SK-N-MC (cell line): Measurements from ENCODE around the gene CLCN7.
"Not testable (repeated sequence)": the region's sequence is repeated elsewhere in the genome, so short reads cannot be mapped to it uniquely, and the experiment has no call there.

ENCODE experiments used
- DNase-seq: peaks from one replicate; pipeline ENCODE4 v3.0.0-alpha.2; 2011; ENCODE audit warnings: low read depth, low spot score
- H3K27ac ChIP-seq: fragments of 200-600 bp; sonication (generic); 2 replicates; pipeline ENCODE4 v1.5.1; 2016; ENCODE audit warnings: mixed run types
- H3K36me3 ChIP-seq: fragments of 200-600 bp; sonication (generic); 2 replicates; pipeline ENCODE4 v1.6.1; 2017; ENCODE audit warnings: antibody characterized with exemption, low read length, mixed read lengths; ENCODE audit not compliant: insufficient read depth
- H3K4me3 ChIP-seq: fragments of 200-600 bp; sonication (generic); 2 replicates; pipeline ENCODE4 v1.5.1; 2016
- H3K9ac ChIP-seq: fragments of 200-600 bp; sonication (generic); 2 replicates; pipeline ENCODE4 v1.8.0; 2017; ENCODE audit warnings: mixed run types, mixed read lengths; ENCODE audit not compliant: insufficient read length
- H3K9me3 ChIP-seq: fragments of 200-600 bp; sonication (generic); 2 replicates; pipeline ENCODE4 v1.6.1; 2017; ENCODE audit warnings: low read depth, mild to moderate bottlenecking, antibody characterized with exemption, low read length, moderate library complexity, mixed read lengths
- EZH2 ChIP-seq: fragments of 200-600 bp; sonication (generic); IDR thresholded peaks from one replicate; pipeline ENCODE4 v1.6.1; 2017; ENCODE audit warnings: antibody characterized with exemption
- FOXP2 ChIP-seq: optimal IDR thresholded peaks from 2 replicates; pipeline ENCODE3; 2011; ENCODE audit warnings: mild to moderate bottlenecking, moderate library complexity; ENCODE audit not compliant: insufficient read depth; ENCODE audit errors: extremely low read length, control extremely low read depth
- POLR2AphosphoS5 ChIP-seq: IDR thresholded peaks from 2 replicates; pipeline ENCODE4 v1.6.1; 2012; ENCODE audit warnings: mild to moderate bottlenecking, low read depth, low read length, borderline replicate concordance

Gene CLCN7

GRCh38 chr16:1443403-1443973, 31.3 kb downstream of the CLCN7 start:
- H3K9me3 ChIP-seq, result no peaks in the 10 kb centered on the region
- no peak overlapping the region for H3K27ac ChIP-seq
- H3K9ac ChIP-seq, result no peak overlapping the region
- no peak for DNase-seq
- H3K4me3 ChIP-seq, result no peak overlapping the region
- no peaks in the 10 kb centered on the region for H3K36me3 ChIP-seq
- TF ChIP-seq FOXP2 (no peak), POLR2AphosphoS5 (no peak), EZH2 (no peak)

- Histone ChIP-seq H3K9me3 (no peaks in the 10 kb centered on the region), H3K27ac (no peak overlapping the region), H3K36me3 (no peaks in the 10 kb centered on the region), H3K9ac (no peak overlapping the region), H3K4me3 (no peak overlapping the region)
- DNase-seq, result no peak
- TF ChIP-seq EZH2, result no peak
- no peak for TF ChIP-seq FOXP2
- no peak for TF ChIP-seq POLR2AphosphoS5
Observed at GRCh38 chr16:1442697-1443096, 32.1 kb downstream of the CLCN7 start.

DNA sequence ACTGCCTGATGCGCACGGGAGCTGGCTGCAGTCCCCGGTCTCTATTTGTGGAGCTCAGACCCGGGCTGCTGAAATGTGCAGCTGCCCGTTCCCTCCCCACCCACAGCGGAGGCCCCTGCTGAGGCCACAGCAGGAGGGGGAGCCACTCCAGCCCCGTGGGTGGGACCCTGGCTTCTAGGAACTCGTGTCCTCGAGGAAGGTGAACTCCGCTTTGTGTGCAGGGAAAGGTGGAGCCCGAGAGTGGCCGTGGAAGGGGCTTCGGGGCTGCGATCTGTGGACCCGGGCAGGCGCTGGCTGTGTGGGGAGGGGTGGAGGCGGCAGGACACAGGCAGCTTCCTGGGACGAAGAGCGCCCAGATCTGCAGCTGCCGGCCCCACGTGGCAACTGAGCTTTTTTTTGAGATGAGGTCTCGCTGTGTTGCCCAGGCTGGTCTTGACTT, 33.4 kb downstream of the CLCN7 start:
- Histone ChIP-seq H3K9ac (no peak overlapping the region), H3K9me3 (no peaks in the 10 kb centered on the region), H3K4me3 (no peak overlapping the region), H3K27ac (no peak overlapping the region), H3K36me3 (no peaks in the 10 kb centered on the region)
- DNase-seq, result no peak
- TF ChIP-seq EZH2 (no peak), POLR2AphosphoS5 (no peak), FOXP2 (no peak)

DNA sequence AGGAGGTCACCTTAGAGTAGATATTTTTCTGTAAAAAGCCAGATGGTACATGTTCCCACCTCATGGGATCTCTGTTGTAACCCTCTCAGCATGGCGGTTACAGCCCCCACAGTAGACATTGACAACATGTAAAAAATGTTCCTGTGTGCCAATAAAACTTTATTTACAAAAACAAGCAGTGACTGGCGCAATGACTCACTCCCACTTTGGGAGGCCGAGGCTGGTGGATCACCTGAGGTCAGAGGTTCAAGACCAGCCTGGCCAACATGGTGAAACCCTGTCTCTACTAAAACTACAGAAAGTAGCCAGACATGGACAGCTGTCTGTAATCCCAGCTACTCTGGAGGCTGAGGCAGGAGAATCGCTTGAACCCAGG, 35.1 kb downstream of the CLCN7 start:
- H3K9ac ChIP-seq, DNase-seq, H3K4me3 ChIP-seq, H3K36me3 ChIP-seq, H3K27ac ChIP-seq, H3K9me3 ChIP-seq: not testable (repeated sequence)

GRCh38 chr16:1439058-1439698, 35.6 kb downstream of the CLCN7 start:
- no peak overlapping the region for H3K4me3 ChIP-seq
- no peak overlapping the region for H3K27ac ChIP-seq
- H3K9me3 ChIP-seq, result no peaks in the 10 kb centered on the region
- DNase-seq, result no peak
- no peak overlapping the region for H3K9ac ChIP-seq
- TF ChIP-seq EZH2, result no peak
- no peak for TF ChIP-seq FOXP2
- TF ChIP-seq POLR2AphosphoS5, result no peak
- H3K36me3 ChIP-seq, result no peaks in the 10 kb centered on the region

DNA sequence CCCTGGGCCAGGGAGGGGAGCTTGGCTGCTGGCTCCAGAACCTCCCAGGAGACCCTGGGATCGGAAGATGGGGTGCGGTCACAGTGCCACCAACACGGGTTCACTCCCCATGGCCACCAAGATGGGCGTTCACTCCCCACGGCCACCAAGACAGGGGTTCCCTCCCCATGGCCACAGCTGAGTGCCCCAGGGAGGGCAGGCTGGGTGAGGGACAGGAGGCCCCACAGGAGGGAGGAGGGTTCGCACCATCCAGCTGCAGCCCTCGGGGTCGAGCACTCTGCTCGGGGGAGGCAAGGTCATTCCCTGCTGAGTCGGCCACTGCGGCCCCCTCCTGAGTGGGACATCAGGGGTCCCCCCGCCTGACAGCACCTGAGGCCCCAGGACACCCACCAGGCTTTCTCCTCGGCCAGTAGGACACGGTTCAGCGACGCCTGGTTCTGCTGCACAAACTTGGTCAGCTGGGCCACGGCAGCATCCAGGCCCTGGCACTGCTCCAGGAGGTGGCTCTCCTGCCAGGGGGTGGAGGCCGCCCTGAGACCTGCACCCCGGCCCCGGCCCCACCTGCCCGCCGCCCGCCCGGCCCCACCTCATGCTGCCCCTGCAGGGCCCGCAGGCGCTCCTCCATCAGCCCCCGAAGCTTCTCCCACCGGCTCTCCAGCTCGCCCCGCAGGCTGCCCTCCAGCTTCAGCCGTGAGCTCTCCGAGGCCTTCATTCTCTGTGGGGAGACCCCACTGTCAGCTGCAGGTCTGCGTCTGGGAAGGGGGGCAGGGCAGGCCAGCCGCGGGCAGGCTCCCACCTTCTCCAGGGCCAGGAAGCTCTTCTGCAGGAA, 36.4 kb downstream of the CLCN7 start:
- no peaks in the 10 kb centered on the region for H3K9me3 ChIP-seq
- no peak for TF ChIP-seq POLR2AphosphoS5
- no peak for TF ChIP-seq FOXP2
- no peak for TF ChIP-seq EZH2
- no peak overlapping the region for H3K9ac ChIP-seq
- no peaks in the 10 kb centered on the region for H3K36me3 ChIP-seq
- H3K27ac ChIP-seq, result no peak overlapping the region
- DNase-seq, result no peak
- H3K4me3 ChIP-seq, result no peak overlapping the region

GRCh38 chr16:1437606-1438005, 37.2 kb downstream of the CLCN7 start:
- Histone ChIP-seq H3K9ac (no peak overlapping the region), H3K9me3 (no peaks in the 10 kb centered on the region), H3K27ac (no peak overlapping the region), H3K4me3 (no peak overlapping the region), H3K36me3 (no peaks in the 10 kb centered on the region)
- DNase-seq, result no peak
- TF ChIP-seq POLR2AphosphoS5, result no peak
- no peak for TF ChIP-seq FOXP2
- TF ChIP-seq EZH2, result no peak

DNA sequence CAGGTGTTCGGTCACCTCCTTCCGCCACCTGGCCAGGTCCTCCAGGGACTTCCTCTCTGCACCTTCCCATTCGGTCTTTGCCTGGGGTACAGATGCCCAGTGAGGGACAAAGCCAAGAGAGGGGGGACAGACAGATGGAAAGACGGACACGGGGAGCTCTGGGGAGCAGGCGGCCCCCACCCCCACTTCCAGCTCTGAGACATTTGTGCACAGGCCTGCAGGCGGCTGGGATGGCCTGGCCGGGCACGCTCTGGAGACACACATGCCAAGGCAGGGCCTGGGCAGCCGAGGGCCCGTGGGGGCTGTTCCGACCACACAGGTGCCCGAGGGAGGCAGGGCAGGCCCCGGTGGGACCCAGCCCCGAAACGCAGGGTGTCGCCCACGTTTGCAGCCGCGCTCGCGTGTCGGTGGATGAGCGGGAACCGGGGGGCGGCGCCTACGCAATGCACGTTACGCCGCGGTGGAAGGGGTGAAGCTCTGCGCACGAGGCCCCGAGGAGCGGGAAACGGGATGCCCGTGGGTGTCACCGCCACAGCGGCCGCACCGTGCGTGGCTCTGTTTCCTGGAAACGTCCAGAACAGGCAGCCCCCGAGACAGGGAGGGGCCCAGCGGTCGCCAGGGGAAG, 38.0 kb downstream of the CLCN7 start:
- Histone ChIP-seq H3K9me3 (no peaks in the 10 kb centered on the region), H3K27ac (no peak overlapping the region), H3K4me3 (no peak overlapping the region), H3K36me3 (no peaks in the 10 kb centered on the region), H3K9ac (no peak overlapping the region)
- no peak for DNase-seq
- no peak for TF ChIP-seq FOXP2
- TF ChIP-seq POLR2AphosphoS5, result no peak
